GM18508 (cell line): ENCODE measurements around the gene OR2T29.
"Not testable (repeated sequence)": the region's sequence is repeated elsewhere in the genome, so short reads cannot be mapped to it uniquely, and the experiment has no call there.

Experiments used
- ATAC-seq: cut with Tn5 transposase; IDR thresholded peaks from one replicate; pipeline ENCODE4 v1.9.1; 2021; ENCODE audit warnings: moderate number of reproducible peaks; ENCODE audit not compliant: insufficient read depth, unreplicated experiment

OR2T29 gene

DNA sequence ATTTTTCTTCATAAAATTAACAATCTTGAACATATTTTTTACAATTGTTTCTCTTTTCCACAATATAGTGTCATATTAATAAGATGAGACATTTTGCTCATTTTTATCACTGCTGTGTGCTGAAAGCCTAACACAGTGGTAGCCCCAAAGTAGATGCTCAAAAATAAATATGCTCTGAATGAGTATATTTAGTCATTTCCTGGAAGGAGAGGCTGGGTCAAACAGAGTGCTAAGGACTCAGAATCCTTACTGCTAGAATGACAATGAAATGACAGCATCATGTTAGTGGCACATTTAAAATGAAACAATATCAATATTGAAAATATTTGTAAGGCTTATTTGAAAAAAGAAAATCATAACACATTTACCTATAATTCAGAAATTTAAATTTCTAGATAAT is 25.1 kb downstream of the OR2T29 start:
- not testable (repeated sequence) for ATAC-seq

DNA sequence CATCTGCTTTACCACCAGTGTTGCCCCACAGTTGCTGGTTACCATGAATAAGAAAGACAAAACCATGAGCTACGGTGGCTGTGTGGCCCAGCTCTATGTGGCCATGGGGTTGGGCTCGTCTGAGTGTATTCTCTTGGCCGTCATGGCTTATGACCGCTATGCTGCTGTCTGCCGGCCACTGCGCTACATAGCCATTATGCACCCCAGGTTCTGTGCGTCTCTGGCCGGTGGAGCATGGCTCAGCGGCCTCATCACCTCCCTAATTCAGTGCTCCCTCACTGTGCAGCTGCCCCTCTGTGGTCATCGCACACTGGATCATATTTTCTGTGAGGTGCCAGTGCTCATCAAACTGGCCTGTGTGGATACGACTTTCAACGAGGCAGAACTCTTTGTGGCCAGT is 40.7 kb downstream of the OR2T29 start:
- no peak for ATAC-seq

DNA sequence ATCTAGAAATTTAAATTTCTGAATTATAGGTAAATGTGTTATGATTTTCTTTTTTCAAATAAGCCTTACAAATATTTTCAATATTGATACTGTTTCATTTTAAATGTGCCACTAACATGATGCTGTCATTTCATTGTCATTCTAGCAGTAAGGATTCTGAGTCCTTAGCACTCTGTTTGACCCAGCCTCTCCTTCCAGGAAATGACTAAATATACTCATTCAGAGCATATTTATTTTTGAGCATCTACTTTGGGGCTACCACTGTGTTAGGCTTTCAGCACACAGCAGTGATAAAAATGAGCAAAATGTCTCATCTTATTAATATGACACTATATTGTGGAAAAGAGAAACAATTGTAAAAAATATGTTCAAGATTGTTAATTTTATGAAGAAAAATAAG is 52.4 kb downstream of the OR2T29 start:
- ATAC-seq = not testable (repeated sequence)

DNA sequence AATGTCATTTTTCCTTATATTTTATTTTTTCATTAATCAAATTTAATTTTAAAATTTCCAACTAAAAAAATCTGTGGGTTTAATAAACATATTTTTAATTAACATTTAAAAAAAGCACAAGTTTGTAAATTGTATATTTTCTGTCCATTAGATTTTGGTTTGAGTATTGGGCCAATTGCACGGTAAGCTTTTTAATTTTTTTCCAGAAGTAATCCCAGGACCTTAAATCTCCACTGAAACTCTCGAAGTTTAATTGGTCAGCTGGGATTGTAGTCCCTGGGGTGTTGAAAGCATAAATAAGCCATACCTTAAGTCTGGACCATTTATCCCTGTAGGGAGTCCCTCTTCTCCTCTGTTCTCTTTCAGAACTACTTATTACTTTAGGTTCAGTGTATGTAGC is 54.8 kb downstream of the OR2T29 start, which contains the start of gene OR2G6:
Gene OR2G6, plus strand, starts transcription at position 301 of the 400 bp plus-strand sequence. CDS start 13,574 bp downstream, outside the sequence.
- not testable (repeated sequence) for ATAC-seq
